DOHH2 (cell line): Measurements from ENCODE around the gene SLC35E2B.

Experiments
- EZH2phosphoT487 ChIP-seq: fragments of 200-600 bp; sonication (generic); IDR thresholded peaks from 2 replicates; pipeline ENCODE4 v1.6.1; 2017; ENCODE audit warnings: borderline replicate concordance, mild to moderate bottlenecking, antibody characterized with exemption, low read length, moderate library complexity, mixed read lengths
- TF ChIP-seq, protein P1 (sequence below): fragments of 200-600 bp; sonication (generic); IDR thresholded peaks from one replicate; pipeline ENCODE4 v1.5.1; 2014; ENCODE audit warnings: antibody characterized with exemption, mild to moderate bottlenecking, low read depth, low read length; ENCODE audit not compliant: poor library complexity, severe bottlenecking

DNA sequence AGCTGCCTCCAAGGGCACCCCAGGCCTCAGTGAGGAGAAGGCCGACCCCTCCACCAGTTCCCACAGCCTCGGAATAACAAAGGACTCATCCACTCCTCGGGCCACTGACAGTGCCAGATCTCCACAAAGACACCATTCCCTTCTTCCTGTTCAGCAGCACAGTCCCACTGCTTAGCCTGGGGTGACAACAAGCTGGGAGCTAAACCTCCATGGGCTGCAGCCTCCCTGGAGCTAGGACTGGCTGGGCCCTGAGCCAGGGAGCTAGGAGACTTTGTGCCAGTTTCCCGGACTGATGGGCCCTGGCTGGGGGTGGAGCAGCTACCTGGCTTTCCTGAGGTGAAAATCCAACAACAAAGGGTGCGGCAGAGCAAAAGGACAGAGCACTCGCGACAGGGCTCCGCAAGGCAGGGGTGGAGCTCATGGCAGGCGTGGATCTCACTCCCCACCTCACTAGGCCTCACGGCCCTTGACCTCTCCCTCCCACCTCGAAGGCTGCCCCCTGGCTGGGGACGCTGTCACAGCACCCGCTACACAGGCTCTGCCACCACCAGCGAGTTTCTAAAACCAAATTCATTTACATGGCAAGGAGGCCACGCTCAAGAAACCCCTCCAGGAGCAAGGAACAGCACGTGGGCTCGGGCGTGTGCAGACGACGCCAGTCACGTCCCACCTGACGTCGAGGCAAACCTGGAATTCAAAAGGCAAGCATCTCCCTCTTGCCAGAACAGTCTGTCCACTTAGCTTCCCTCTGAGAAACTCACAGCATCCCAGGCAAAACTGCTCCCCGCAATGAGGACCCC is 13.8 kb downstream of the SLC35E2B start:
- TF ChIP-seq, protein P1, sequence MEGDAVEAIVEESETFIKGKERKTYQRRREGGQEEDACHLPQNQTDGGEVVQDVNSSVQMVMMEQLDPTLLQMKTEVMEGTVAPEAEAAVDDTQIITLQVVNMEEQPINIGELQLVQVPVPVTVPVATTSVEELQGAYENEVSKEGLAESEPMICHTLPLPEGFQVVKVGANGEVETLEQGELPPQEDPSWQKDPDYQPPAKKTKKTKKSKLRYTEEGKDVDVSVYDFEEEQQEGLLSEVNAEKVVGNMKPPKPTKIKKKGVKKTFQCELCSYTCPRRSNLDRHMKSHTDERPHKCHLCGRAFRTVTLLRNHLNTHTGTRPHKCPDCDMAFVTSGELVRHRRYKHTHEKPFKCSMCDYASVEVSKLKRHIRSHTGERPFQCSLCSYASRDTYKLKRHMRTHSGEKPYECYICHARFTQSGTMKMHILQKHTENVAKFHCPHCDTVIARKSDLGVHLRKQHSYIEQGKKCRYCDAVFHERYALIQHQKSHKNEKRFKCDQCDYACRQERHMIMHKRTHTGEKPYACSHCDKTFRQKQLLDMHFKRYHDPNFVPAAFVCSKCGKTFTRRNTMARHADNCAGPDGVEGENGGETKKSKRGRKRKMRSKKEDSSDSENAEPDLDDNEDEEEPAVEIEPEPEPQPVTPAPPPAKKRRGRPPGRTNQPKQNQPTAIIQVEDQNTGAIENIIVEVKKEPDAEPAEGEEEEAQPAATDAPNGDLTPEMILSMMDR, result peak; percentile 80
- TF ChIP-seq EZH2phosphoT487, result no peak
